SU-DHL-6 (cell line): ENCODE measurements around the gene FIBCD1.

ENCODE experiments used
- H2AFZ ChIP-seq: fragments of 200-600 bp; sonication (generic); 2 replicates; pipeline ENCODE4 v1.6.1; 2014; ENCODE audit warnings: low read depth, mild to moderate bottlenecking, moderate library complexity, mixed read lengths, antibody characterized with exemption, low read length; ENCODE audit not compliant: severe bottlenecking
- H3F3A ChIP-seq: fragments of 200-600 bp; shearing (Covaris generic); 2 replicates; pipeline ENCODE4 v1.6.0; 2016; ENCODE audit warnings: antibody characterized with exemption, mild to moderate bottlenecking; ENCODE audit not compliant: insufficient read depth
- H3K27ac ChIP-seq: fragments of 200-600 bp; sonication (generic); 2 replicates; pipeline ENCODE4 v1.5.1; 2016; ENCODE audit warnings: low read depth, mild to moderate bottlenecking, low read length, moderate library complexity, mixed read lengths
- H3K27me3 ChIP-seq: fragments of 200-600 bp; sonication (generic), shearing (Covaris generic); 2 replicates; pipeline ENCODE4 v1.6.0; 2014; ENCODE audit warnings: mild to moderate bottlenecking, low read length
- H3K36me3 ChIP-seq: fragments of 200-600 bp; sonication (generic); 2 replicates; pipeline ENCODE4 v1.6.1; 2014; ENCODE audit warnings: mild to moderate bottlenecking, low read length, mixed read lengths
- H3K4me2 ChIP-seq: fragments of 300-600, 200-600 bp; shearing (Covaris generic), sonication (generic); 2 replicates; pipeline ENCODE4 v1.6.0; 2014; ENCODE audit warnings: low read length, low read depth, mild to moderate bottlenecking; ENCODE audit not compliant: poor library complexity, severe bottlenecking
- H3K4me3 ChIP-seq: fragments of 200-600 bp; sonication (generic); 2 replicates; pipeline ENCODE4 v1.5.1; 2014; ENCODE audit warnings: antibody characterized with exemption, low read length, mild to moderate bottlenecking, mixed read lengths; ENCODE audit not compliant: insufficient read depth, poor library complexity, severe bottlenecking
- H3K79me2 ChIP-seq: fragments of 200-600 bp; sonication (generic); 2 replicates; pipeline ENCODE4 v1.6.1; 2014; ENCODE audit warnings: mild to moderate bottlenecking, low read length, moderate library complexity; ENCODE audit not compliant: insufficient read depth
- H3K9ac ChIP-seq: fragments of 200-600 bp; sonication (generic); 2 replicates; pipeline ENCODE4 v1.7.0; 2014; ENCODE audit warnings: mild to moderate bottlenecking, low read length
- H3K9me2 ChIP-seq: fragments of 200-600 bp; sonication (generic); replicated peaks from 2 replicates; pipeline ENCODE4 v1.6.1; 2014; ENCODE audit warnings: low read length; ENCODE audit not compliant: insufficient read depth
- H3K9me3 ChIP-seq: fragments of 200-600 bp; sonication (generic); 2 replicates; pipeline ENCODE4 v1.6.1; 2014; ENCODE audit warnings: low read length, mixed read lengths; ENCODE audit not compliant: insufficient read depth
- H4K20me1 ChIP-seq: fragments of 200-600 bp; sonication (generic); 2 replicates; pipeline ENCODE4 v1.6.1; 2014; ENCODE audit warnings: low read depth, mild to moderate bottlenecking, antibody characterized with exemption, low read length, moderate library complexity, mixed read lengths
- EZH2phosphoT487 ChIP-seq: fragments of 200-600 bp; sonication (generic), shearing (Covaris generic); conservative IDR thresholded peaks from 2 replicates; pipeline ENCODE4 v1.6.1; 2018; ENCODE audit warnings: mild to moderate bottlenecking, antibody characterized with exemption, low read length, moderate library complexity, mixed read lengths
- TF ChIP-seq, protein P1 (sequence below): fragments of 200-600 bp; sonication (generic); IDR thresholded peaks from one replicate; pipeline ENCODE4 v1.5.1; 2017; ENCODE audit warnings: antibody characterized with exemption, mild to moderate bottlenecking, low read length, moderate library complexity; ENCODE audit not compliant: insufficient read depth, poor library complexity, severe bottlenecking

FIBCD1 gene

DNA sequence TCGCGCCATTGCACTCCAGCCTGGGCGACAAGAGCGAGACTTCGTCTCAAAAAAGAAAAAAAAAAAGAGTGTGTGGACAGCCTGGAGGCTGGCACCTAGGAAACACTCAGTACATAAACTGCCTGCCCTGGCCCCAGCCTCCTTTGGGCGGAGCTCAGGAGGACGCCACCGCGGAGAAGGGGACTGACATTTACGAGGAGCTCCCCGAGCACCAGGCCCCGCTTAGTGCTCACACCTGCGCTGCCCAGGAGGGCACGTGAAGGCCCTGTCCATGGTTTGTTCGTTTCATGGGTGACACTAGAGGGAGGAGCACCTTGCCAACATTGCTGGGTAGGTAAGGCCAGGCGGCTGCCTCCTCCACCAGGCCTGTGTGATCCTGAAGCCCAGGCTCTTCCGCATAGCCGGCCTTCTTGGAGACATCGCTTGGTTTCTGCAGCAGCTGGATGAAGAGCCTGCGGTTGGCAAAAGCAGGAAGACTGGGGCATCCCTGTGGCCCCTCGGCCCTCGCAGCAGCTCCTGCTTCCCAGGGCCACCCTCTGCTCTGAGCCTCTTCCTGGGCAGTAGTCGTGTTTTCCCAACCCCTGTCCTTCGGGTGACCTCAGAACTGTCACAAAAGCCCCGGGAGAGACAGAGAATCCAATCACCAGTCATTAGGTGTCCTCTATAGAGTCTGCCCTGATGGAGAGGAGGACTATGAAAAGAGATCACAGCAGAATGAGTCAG lies 43.8 kb upstream of the FIBCD1 start:
- no peaks in the 10 kb centered on the region for H3K27me3 ChIP-seq
- no peak for TF ChIP-seq EZH2phosphoT487

GRCh38 chr9:130981756-130982137 lies 42.7 kb upstream of the FIBCD1 start:
- H3F3A ChIP-seq: no peaks in the 10 kb centered on the region
- H3K4me2 ChIP-seq: no peak overlapping the region
- no peak overlapping the region for H3K27ac ChIP-seq
- no peaks in the 10 kb centered on the region for H3K79me2 ChIP-seq
- H4K20me1 ChIP-seq: no peaks in the 10 kb centered on the region
- H3K9me2 ChIP-seq: no peaks in the 10 kb centered on the region
- no peaks in the 10 kb centered on the region for H3K36me3 ChIP-seq
- H2AFZ ChIP-seq: no peak overlapping the region
- TF ChIP-seq, protein P1, sequence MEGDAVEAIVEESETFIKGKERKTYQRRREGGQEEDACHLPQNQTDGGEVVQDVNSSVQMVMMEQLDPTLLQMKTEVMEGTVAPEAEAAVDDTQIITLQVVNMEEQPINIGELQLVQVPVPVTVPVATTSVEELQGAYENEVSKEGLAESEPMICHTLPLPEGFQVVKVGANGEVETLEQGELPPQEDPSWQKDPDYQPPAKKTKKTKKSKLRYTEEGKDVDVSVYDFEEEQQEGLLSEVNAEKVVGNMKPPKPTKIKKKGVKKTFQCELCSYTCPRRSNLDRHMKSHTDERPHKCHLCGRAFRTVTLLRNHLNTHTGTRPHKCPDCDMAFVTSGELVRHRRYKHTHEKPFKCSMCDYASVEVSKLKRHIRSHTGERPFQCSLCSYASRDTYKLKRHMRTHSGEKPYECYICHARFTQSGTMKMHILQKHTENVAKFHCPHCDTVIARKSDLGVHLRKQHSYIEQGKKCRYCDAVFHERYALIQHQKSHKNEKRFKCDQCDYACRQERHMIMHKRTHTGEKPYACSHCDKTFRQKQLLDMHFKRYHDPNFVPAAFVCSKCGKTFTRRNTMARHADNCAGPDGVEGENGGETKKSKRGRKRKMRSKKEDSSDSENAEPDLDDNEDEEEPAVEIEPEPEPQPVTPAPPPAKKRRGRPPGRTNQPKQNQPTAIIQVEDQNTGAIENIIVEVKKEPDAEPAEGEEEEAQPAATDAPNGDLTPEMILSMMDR: no peak
- no peak for TF ChIP-seq EZH2phosphoT487
- no peaks in the 10 kb centered on the region for H3K27me3 ChIP-seq
- no peaks in the 10 kb centered on the region for H3K9me3 ChIP-seq
- H3K4me3 ChIP-seq: no peak overlapping the region
- no peak overlapping the region for H3K9ac ChIP-seq

More for the DNA sequence above, 43.8 kb upstream of the FIBCD1 start:
- H3K36me3 ChIP-seq: no peaks in the 10 kb centered on the region
- no peaks in the 10 kb centered on the region for H3K9me3 ChIP-seq
- no peak overlapping the region for H3K4me3 ChIP-seq
- no peak overlapping the region for H3K9ac ChIP-seq
- no peaks in the 10 kb centered on the region for H3K79me2 ChIP-seq
- H3K27ac ChIP-seq: no peak overlapping the region
- H3K4me2 ChIP-seq: no peak overlapping the region
- H4K20me1 ChIP-seq: no peaks in the 10 kb centered on the region
- H3K9me2 ChIP-seq: no peaks in the 10 kb centered on the region
- no peaks in the 10 kb centered on the region for H3F3A ChIP-seq
- H2AFZ ChIP-seq: no peak overlapping the region

DNA sequence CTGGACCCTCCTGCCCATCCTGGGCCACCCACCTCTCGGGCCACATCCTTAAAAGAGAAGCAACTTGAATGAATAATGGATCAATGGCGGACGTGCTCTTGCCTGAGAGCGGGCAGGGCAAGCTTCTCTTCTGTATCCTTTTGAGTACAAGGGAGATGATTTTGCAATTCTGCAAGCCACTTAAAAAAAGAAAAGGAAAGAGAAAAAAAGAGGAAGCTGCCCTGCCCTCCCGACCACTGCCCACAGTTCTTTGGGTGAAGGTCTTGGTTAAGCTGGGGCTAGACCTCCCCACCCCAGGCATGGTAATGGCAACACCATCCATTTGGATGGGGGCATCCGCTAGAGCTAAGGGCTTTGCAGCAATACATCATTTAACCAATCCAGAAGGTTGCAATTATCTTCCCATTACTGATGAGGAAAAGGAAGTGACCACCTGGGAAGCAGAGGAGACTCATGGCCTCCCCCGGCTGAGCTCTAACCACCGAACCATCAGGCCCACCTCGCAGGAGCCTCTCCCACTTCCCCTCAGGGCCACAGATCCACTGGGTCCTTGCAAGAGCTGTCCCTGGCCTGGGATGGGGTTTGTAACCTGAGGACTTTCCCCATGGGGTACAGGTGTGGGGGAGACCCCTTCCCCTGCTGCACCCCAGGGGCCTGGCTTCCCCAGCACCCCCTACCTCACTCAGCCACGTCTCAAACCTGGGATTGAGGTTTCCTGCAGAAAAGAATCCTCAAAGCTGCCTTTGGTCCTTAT lies 42.1 kb upstream of the FIBCD1 start:
- no peak overlapping the region for H3K9ac ChIP-seq
- H2AFZ ChIP-seq: no peak overlapping the region
- H3K4me2 ChIP-seq: no peak overlapping the region
- H3K79me2 ChIP-seq: no peaks in the 10 kb centered on the region
- TF ChIP-seq, protein P1: no peak
- no peak for TF ChIP-seq EZH2phosphoT487
- H3K4me3 ChIP-seq: no peak overlapping the region
- H3K27me3 ChIP-seq: no peaks in the 10 kb centered on the region
- H3K9me2 ChIP-seq: no peaks in the 10 kb centered on the region
- H3K36me3 ChIP-seq: no peaks in the 10 kb centered on the region
- no peak overlapping the region for H3K27ac ChIP-seq
- no peaks in the 10 kb centered on the region for H4K20me1 ChIP-seq
- no peaks in the 10 kb centered on the region for H3F3A ChIP-seq
- no peaks in the 10 kb centered on the region for H3K9me3 ChIP-seq

DNA sequence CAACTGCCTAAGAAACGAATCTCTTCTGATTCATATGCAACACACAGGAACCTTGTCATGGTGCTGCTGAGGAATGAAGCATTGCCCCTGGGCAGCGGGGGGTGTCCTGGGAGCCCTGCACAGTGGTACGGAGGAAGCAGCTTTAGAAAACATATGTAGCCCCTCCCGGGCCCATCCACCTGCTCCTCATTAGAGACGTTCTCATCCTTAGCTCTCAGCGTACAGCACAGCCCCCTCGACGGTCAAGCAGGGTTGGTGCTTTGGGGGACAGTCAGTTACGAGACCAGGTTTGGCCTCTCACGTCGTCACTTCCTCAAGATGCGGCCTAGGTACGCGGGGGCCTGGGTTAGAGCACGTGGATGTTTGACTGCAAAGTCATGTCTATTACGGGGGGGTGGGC lies 41.5 kb upstream of the FIBCD1 start:
- Histone ChIP-seq H3K27me3 (no peaks in the 10 kb centered on the region), H3K4me3 (no peak overlapping the region), H3K27ac (no peak overlapping the region), H4K20me1 (no peaks in the 10 kb centered on the region), H3K9ac (no peak overlapping the region), H3K4me2 (no peak overlapping the region), H3F3A (no peaks in the 10 kb centered on the region), H3K9me3 (no peaks in the 10 kb centered on the region), H3K9me2 (no peaks in the 10 kb centered on the region), H2AFZ (no peak overlapping the region), H3K79me2 (no peaks in the 10 kb centered on the region), H3K36me3 (no peaks in the 10 kb centered on the region)
- no peak for TF ChIP-seq EZH2phosphoT487
- TF ChIP-seq, protein P1: no peak
